Trophoblast cell (in vitro differentiated cells and primary cell): ENCODE results near the gene CPXM1. TPM values are rescaled to one million over a fixed set of nuclear protein-coding genes. Genes with fewer than 3 reads are reported as not detected.

ENCODE experiments used
- DNase-seq, 2 donors: peaks; one replicate each; pipeline ENCODE4 v3.0.0-alpha.2; 2016
- H2AFZ ChIP-seq: 2 replicates; pipeline ENCODE4 v1.6.1; 2013; ENCODE audit warnings: low read length, moderate library complexity, mild to moderate bottlenecking; ENCODE audit not compliant: insufficient read depth, poor library complexity
- H2AK5ac ChIP-seq: 2 replicates; pipeline ENCODE4 v1.6.1; 2013; ENCODE audit warnings: mild to moderate bottlenecking, low read length
- H2BK120ac ChIP-seq: 2 replicates; pipeline ENCODE4 v1.6.1; 2013; ENCODE audit warnings: low read length, mild to moderate bottlenecking, moderate library complexity; ENCODE audit not compliant: insufficient read depth, poor library complexity
- H2BK12ac ChIP-seq: 2 replicates; pipeline ENCODE4 v1.6.1; 2013; ENCODE audit warnings: mild to moderate bottlenecking, low read length, moderate library complexity
- H2BK5ac ChIP-seq: 2 replicates; pipeline ENCODE4 v1.6.1; 2013; ENCODE audit warnings: low read length, low read depth, moderate library complexity, mild to moderate bottlenecking; ENCODE audit not compliant: poor library complexity
- H3K14ac ChIP-seq: 2 replicates; pipeline ENCODE4 v1.6.1; 2013; ENCODE audit warnings: mild to moderate bottlenecking, low read length
- H3K18ac ChIP-seq: 2 replicates; pipeline ENCODE4 v1.6.1; 2013; ENCODE audit warnings: mild to moderate bottlenecking, low read length
- H3K23ac ChIP-seq: 2 replicates; pipeline ENCODE4 v1.6.1; 2013; ENCODE audit warnings: low read length
- H3K27ac ChIP-seq: 2 replicates; pipeline ENCODE4 v1.5.1; 2013; ENCODE audit warnings: low read depth, mild to moderate bottlenecking, inconsistent platforms, low read length, moderate library complexity
- H3K27me3 ChIP-seq: 2 replicates; pipeline ENCODE4 v1.6.1; 2013; ENCODE audit warnings: inconsistent platforms, mild to moderate bottlenecking, low read length, moderate library complexity; ENCODE audit not compliant: insufficient read depth
- H3K36me3 ChIP-seq, 2 experiments: 1 replicate in 1 of 2; 2 replicates in 1 of 2; pipeline ENCODE4 v1.6.1; 2013; ENCODE audit warnings: low read length in 2 of 2, mild to moderate bottlenecking in 2 of 2, moderate library complexity in 1 of 2; ENCODE audit not compliant: insufficient read depth in 2 of 2, control insufficient read depth in 1 of 2
- H3K4ac ChIP-seq: 2 replicates; pipeline ENCODE4 v1.6.1; 2013; ENCODE audit warnings: low read depth, mild to moderate bottlenecking, low read length, moderate library complexity
- H3K4me1 ChIP-seq, 2 experiments: 1 replicate in 1 of 2; 2 replicates in 1 of 2; pipeline ENCODE4 v1.6.1; 2013; ENCODE audit warnings: low read length in 2 of 2, mild to moderate bottlenecking in 2 of 2, moderate library complexity in 1 of 2; ENCODE audit not compliant: insufficient read depth in 2 of 2, control insufficient read depth in 1 of 2
- H3K4me2 ChIP-seq: 2 replicates; pipeline ENCODE4 v1.6.1; 2013; ENCODE audit warnings: inconsistent platforms, mild to moderate bottlenecking, low read length, moderate library complexity
- H3K4me3 ChIP-seq: 2 replicates; pipeline ENCODE4 v1.5.1; 2013; ENCODE audit warnings: mild to moderate bottlenecking, low read depth, low read length, inconsistent platforms
- H3K79me1 ChIP-seq: one replicate; pipeline ENCODE4 v1.6.1; 2013; ENCODE audit warnings: low read length
- H3K79me2 ChIP-seq: 2 replicates; pipeline ENCODE4 v1.6.1; 2013; ENCODE audit warnings: low read length, mild to moderate bottlenecking; ENCODE audit not compliant: control insufficient read depth, insufficient read depth, poor library complexity
- H3K9ac ChIP-seq: 2 replicates; pipeline ENCODE4 v1.6.1; 2013; ENCODE audit warnings: mild to moderate bottlenecking, low read length
- H3K9me3 ChIP-seq: 2 replicates; pipeline ENCODE4 v1.6.1; 2013; ENCODE audit warnings: low read depth, mild to moderate bottlenecking, control low read depth, inconsistent platforms, low read length; ENCODE audit not compliant: insufficient read depth
- H4K12ac ChIP-seq: 2 replicates; pipeline ENCODE4 v1.6.1; 2013; ENCODE audit warnings: low read depth, mild to moderate bottlenecking, low read length, moderate library complexity
- H4K8ac ChIP-seq: 2 replicates; pipeline ENCODE4 v1.6.1; 2013; ENCODE audit warnings: low read depth, mild to moderate bottlenecking, low read length, moderate library complexity
- H4K91ac ChIP-seq: one replicate; pipeline ENCODE4 v1.6.1; 2013; ENCODE audit warnings: low read depth, mild to moderate bottlenecking, low read length, moderate library complexity
- WGBS: extraction: QIAGEN DNeasy Blood & Tissue Kit; methylation state at CpG from one replicate; pipeline ENCODE4 v1.1.7; 2013; ENCODE audit warnings: missing lambda C conversion rate; ENCODE audit not compliant: insufficient read length, insufficient coverage; ENCODE audit errors: extremely low coverage; 5-methylcytosine and 5-hydroxymethylcytosine counted together
- polyA plus RNA-seq: library from polyadenylated mRNA; stranded (reverse); fragments of 200-250 nt; gene quantifications from 2 replicates; pipeline ENCODE4 v1.2.3, GENCODE V29; 2013

Gene CPXM1
- 21.0 and 21.4 TPM in 2 replicates for polyA plus RNA-seq

GRCh38 chr20:2800521-2801285, at the start of gene CPXM1:
TSS of gene CPXM1 (minus strand) at chr20:2800627. CDS start at chr20:2800572, 55 bp downstream.
- no peak within 1 kb of the TSS for H2BK120ac ChIP-seq
- no peak within 1 kb of the TSS for H2BK5ac ChIP-seq
- peak within 1 kb of the TSS; percentile 67 for H3K14ac ChIP-seq
- peaks cover 20 to 25% of the 10 kb centered on the region in 2 experiments for H3K36me3 ChIP-seq
- H3K79me1 ChIP-seq: no peaks in the 10 kb centered on the region
- H3K4me2 ChIP-seq: peak within 1 kb of the TSS; percentile 85
- H4K91ac ChIP-seq: no peak within 1 kb of the TSS
- H3K27me3 ChIP-seq: peaks cover 41% of the 10 kb centered on the region
- WGBS: no CpG with 5 or more reads among the region's 52 CpGs
- peak within 1 kb of the TSS; percentile 44 for H3K18ac ChIP-seq
- peak within 1 kb of the TSS; percentile 44 for H4K8ac ChIP-seq
- no peak for DNase-seq
- peak within 1 kb of the TSS; percentile 79 for H3K4me3 ChIP-seq
- peaks cover 3% of the 10 kb centered on the region for H3K79me2 ChIP-seq
- H2BK12ac ChIP-seq: no peak within 1 kb of the TSS
- H2AFZ ChIP-seq: peak within 1 kb of the TSS; percentile 67
- H3K9ac ChIP-seq: peak within 1 kb of the TSS; percentile 38
- H3K4ac ChIP-seq: no peak within 1 kb of the TSS
- H3K9me3 ChIP-seq: peaks cover 4% of the 10 kb centered on the region
- no peak within 1 kb of the TSS for H3K23ac ChIP-seq
- H4K12ac ChIP-seq: peak within 1 kb of the TSS; percentile 20
- H2AK5ac ChIP-seq: no peak within 1 kb of the TSS
- no peak within 1 kb of the TSS for H3K27ac ChIP-seq
- peaks cover 4 to 10% of the 10 kb centered on the region in 2 experiments for H3K4me1 ChIP-seq

- Histone ChIP-seq H4K8ac (no peak overlapping the region), H2BK12ac (no peak overlapping the region), H2AK5ac (no peak overlapping the region), H3K27ac (no peak overlapping the region), H3K23ac (no peak overlapping the region), H2BK120ac (no peak overlapping the region), H2AFZ (no peak overlapping the region), H3K9ac (no peak overlapping the region), H3K9me3 (no peaks in the 10 kb centered on the region), H3K4ac (no peak overlapping the region), H3K4me1 (peaks cover 2 to 3% of the 10 kb centered on the region in 2 experiments), H4K12ac (no peak overlapping the region), H3K14ac (no peak overlapping the region), H3K18ac (no peak overlapping the region), H3K79me1 (no peaks in the 10 kb centered on the region), H3K79me2 (no peaks in the 10 kb centered on the region), H3K4me3 (no peak overlapping the region), H3K36me3 (peaks cover 0 to 3% of the 10 kb centered on the region in 2 experiments), H4K91ac (no peak overlapping the region), H2BK5ac (no peak overlapping the region), H3K4me2 (no peak overlapping the region), H3K27me3 (no peaks in the 10 kb centered on the region)
- no peak for DNase-seq
- no CpG with 5 or more reads among the region's 4 CpGs for WGBS
These were observed 49.1 kb upstream of the CPXM1 start for GRCh38 chr20:2849529-2849928.

- Histone ChIP-seq H3K79me1 (no peaks in the 10 kb centered on the region), H3K36me3 (peaks cover 0 to 3% of the 10 kb centered on the region in 2 experiments), H2AFZ (no peak overlapping the region), H2BK5ac (no peak overlapping the region), H2BK120ac (no peak overlapping the region), H4K8ac (no peak overlapping the region), H3K18ac (no peak overlapping the region), H2BK12ac (no peak overlapping the region), H3K79me2 (no peaks in the 10 kb centered on the region), H3K9me3 (no peaks in the 10 kb centered on the region), H3K14ac (no peak overlapping the region), H3K4me1 (peaks cover 2 to 3% of the 10 kb centered on the region in 2 experiments), H4K12ac (no peak overlapping the region), H3K4ac (no peak overlapping the region), H4K91ac (no peak overlapping the region), H3K9ac (no peak overlapping the region), H3K23ac (no peak overlapping the region), H3K4me2 (no peak overlapping the region), H3K27me3 (no peaks in the 10 kb centered on the region), H3K27ac (no peak overlapping the region), H2AK5ac (no peak overlapping the region), H3K4me3 (peak overlapping the region; percentile 51)
- no peak for DNase-seq
- WGBS: no CpG with 5 or more reads among the region's 4 CpGs
These were observed 47.4 kb upstream of the CPXM1 start for GRCh38 chr20:2847802-2848201.

GRCh38 chr20:2846698-2847097, 46.3 kb upstream of the CPXM1 start:
- Histone ChIP-seq H3K9me3 (no peaks in the 10 kb centered on the region), H3K79me2 (no peaks in the 10 kb centered on the region), H3K4me3 (no peak overlapping the region), H3K79me1 (no peaks in the 10 kb centered on the region), H2AFZ (no peak overlapping the region), H4K12ac (no peak overlapping the region), H3K4ac (no peak overlapping the region), H3K18ac (no peak overlapping the region), H3K4me2 (no peak overlapping the region), H3K9ac (no peak overlapping the region), H2BK12ac (no peak overlapping the region), H2BK120ac (no peak overlapping the region), H3K27me3 (no peaks in the 10 kb centered on the region), H3K36me3 (peaks cover 0 to 3% of the 10 kb centered on the region in 2 experiments), H4K8ac (no peak overlapping the region), H3K14ac (no peak overlapping the region), H2AK5ac (no peak overlapping the region), H3K4me1 (no peaks in the 10 kb centered on the region), H3K23ac (no peak overlapping the region), H4K91ac (no peak overlapping the region), H3K27ac (no peak overlapping the region), H2BK5ac (no peak overlapping the region)
- WGBS: no CpG with 5 or more reads among the region's 5 CpGs
- no peak for DNase-seq
